Endothelial cell of umbilical vein (primary cell): ENCODE results near the gene DDB1.

Source experiments
- EZH2 ChIP-seq: IDR thresholded peaks from 2 replicates; pipeline ENCODE4 v1.6.1; 2012; ENCODE audit warnings: borderline replicate concordance, low read depth, mild to moderate bottlenecking, moderate library complexity, low read length, inconsistent platforms; ENCODE audit not compliant: severe bottlenecking
- FOS ChIP-seq: IDR thresholded peaks from 2 replicates; pipeline ENCODE4 v1.6.1; 2011; ENCODE audit warnings: mild to moderate bottlenecking, low read length, moderate library complexity, borderline replicate concordance; ENCODE audit not compliant: insufficient read depth
- GATA2 ChIP-seq: IDR thresholded peaks from 2 replicates; pipeline ENCODE4 v1.7.0; 2011; ENCODE audit warnings: low read depth, mild to moderate bottlenecking, moderate library complexity, mixed read lengths, low read length; ENCODE audit not compliant: insufficient read length, insufficient read depth
- JUN ChIP-seq: IDR thresholded peaks from 2 replicates; pipeline ENCODE4 v1.6.1; 2011; ENCODE audit warnings: borderline replicate concordance, low read depth; ENCODE audit not compliant: insufficient read length, insufficient read depth
- POLR2A ChIP-seq: IDR thresholded peaks from 2 replicates; pipeline ENCODE4 v1.6.1; 2012; ENCODE audit warnings: low read depth, mild to moderate bottlenecking, control low read depth, low read length
- POLR2AphosphoS5 ChIP-seq: IDR thresholded peaks from 2 replicates; pipeline ENCODE4 v1.6.1; 2012; ENCODE audit warnings: low read depth, mild to moderate bottlenecking, control low read depth, low read length, moderate library complexity; ENCODE audit not compliant: insufficient read depth
- TF ChIP-seq, protein P1 (sequence below), 2 donors: IDR thresholded peaks; 1 replicate in 1 of 2; 2 replicates in 1 of 2; pipeline ENCODE4 v1.5.1; 2011; ENCODE audit warnings: low read length in 2 of 2, mild to moderate bottlenecking in 2 of 2, moderate library complexity in 2 of 2, control low read depth in 1 of 2, inconsistent platforms in 1 of 2, low read depth in 1 of 2; ENCODE audit not compliant: insufficient read depth in 1 of 2; ENCODE audit errors: extremely low read depth in 1 of 2
- TF ChIP-seq, protein P2 (sequence below): IDR thresholded peaks from 2 replicates; pipeline ENCODE4 v1.6.1; 2011; ENCODE audit not compliant: insufficient read depth, insufficient read length

DNA sequence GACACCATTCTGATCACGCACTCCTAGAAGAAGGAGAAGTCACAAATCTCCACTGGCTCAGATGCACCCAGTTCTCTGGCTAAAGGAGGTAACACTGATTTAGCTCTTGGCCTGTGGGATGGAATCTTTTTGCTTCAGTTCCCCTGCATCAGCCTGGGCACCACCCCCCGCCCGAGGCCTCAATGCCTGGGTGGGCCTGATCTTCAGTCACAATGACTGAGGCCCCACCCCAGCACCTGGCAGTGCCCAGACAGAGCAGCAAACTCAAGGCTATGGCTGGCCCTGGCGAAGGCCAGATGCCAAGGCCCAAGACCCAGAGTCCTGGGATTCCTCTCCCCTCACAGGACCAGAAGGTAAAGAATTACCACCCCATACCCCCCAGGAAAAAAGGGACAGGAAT lies 23.8 kb upstream of the DDB1 start:
- TF ChIP-seq, protein P1, sequence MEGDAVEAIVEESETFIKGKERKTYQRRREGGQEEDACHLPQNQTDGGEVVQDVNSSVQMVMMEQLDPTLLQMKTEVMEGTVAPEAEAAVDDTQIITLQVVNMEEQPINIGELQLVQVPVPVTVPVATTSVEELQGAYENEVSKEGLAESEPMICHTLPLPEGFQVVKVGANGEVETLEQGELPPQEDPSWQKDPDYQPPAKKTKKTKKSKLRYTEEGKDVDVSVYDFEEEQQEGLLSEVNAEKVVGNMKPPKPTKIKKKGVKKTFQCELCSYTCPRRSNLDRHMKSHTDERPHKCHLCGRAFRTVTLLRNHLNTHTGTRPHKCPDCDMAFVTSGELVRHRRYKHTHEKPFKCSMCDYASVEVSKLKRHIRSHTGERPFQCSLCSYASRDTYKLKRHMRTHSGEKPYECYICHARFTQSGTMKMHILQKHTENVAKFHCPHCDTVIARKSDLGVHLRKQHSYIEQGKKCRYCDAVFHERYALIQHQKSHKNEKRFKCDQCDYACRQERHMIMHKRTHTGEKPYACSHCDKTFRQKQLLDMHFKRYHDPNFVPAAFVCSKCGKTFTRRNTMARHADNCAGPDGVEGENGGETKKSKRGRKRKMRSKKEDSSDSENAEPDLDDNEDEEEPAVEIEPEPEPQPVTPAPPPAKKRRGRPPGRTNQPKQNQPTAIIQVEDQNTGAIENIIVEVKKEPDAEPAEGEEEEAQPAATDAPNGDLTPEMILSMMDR (IDR thresholded peaks at IDR 0.05; ENCODE audit: extremely low read depth in 1 of 2, insufficient read depth in 1 of 2, low read depth in 1 of 2, low read length in 2 of 2), result no peak
- TF ChIP-seq POLR2AphosphoS5 (no peak), POLR2A (no peak), EZH2 (no peak), JUN (no peak), GATA2 (no peak), FOS (no peak)
- TF ChIP-seq, protein P2, sequence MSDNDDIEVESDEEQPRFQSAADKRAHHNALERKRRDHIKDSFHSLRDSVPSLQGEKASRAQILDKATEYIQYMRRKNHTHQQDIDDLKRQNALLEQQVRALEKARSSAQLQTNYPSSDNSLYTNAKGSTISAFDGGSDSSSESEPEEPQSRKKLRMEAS, result no peak
